HUES64 (cell line): Measurements from ENCODE around the gene ATXN1.

Source experiments
- H3K27ac ChIP-seq: 2 replicates; pipeline ENCODE4 v1.7.0; 2013; ENCODE audit warnings: low read depth, low read length, inconsistent platforms
- H3K27me3 ChIP-seq: 2 replicates; pipeline ENCODE4 v1.6.1; 2013; ENCODE audit warnings: mild to moderate bottlenecking, low read length; ENCODE audit not compliant: insufficient read depth
- H3K36me3 ChIP-seq: 2 replicates; pipeline ENCODE4 v1.6.1; 2013; ENCODE audit warnings: mild to moderate bottlenecking, low read length; ENCODE audit not compliant: insufficient read depth
- H3K4me1 ChIP-seq: 2 replicates; pipeline ENCODE4 v1.6.1; 2013; ENCODE audit warnings: mild to moderate bottlenecking, low read length, moderate library complexity; ENCODE audit not compliant: insufficient read depth
- H3K4me3 ChIP-seq: 2 replicates; pipeline ENCODE4 v1.5.1; 2013; ENCODE audit warnings: mild to moderate bottlenecking, low read length, moderate library complexity
- H3K9ac ChIP-seq: 2 replicates; pipeline ENCODE4 v1.6.1; 2013; ENCODE audit warnings: mild to moderate bottlenecking, low read depth, low read length
- H3K9me3 ChIP-seq: 2 replicates; pipeline ENCODE4 v1.6.1; 2013; ENCODE audit warnings: low read depth, low read length; ENCODE audit not compliant: insufficient read depth
- WGBS: fragments of 150-250, 120-280 bp; methylation state at CpG from one replicate; pipeline ENCODE4 v1.1.7; 2013; ENCODE audit warnings: missing lambda C conversion rate; 5-methylcytosine and 5-hydroxymethylcytosine counted together

Gene ATXN1

DNA sequence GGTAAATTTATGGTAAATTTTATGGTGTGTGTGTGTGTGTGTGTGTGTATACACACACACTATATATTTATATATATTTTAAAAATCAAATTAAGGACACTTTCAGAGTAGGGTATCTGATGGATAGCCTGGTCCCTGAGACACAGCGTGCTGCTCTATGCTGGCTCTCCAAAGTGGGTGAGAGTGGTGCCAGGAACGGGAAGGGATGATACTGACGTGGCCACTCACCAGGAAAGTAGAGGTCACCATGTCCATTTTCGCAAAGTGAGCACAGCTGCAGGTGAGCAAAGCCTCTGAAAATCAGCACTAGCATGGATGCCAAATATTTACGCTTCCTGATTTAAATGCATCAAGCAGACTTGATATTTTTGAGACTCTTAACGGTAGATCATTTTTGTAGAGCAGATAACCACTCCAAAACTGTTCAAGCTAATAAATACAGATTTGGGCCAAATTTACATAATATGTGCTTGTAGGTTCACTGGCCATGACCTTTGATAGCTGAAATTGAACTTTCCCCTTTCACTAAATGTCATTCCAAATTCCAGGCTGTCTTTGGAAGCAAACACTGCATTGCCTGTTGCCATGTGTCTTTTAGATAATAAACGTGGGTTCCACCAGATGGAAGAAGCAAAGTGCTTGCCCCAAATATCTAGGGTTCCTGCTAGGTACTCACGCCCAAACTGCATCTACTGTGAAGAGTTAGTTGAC, 116.6 kb downstream of the ATXN1 start:
- Histone ChIP-seq H3K9ac (no peak overlapping the region), H3K4me3 (no peak overlapping the region), H3K4me1 (no peaks in the 10 kb centered on the region), H3K9me3 (no peaks in the 10 kb centered on the region), H3K27me3 (no peaks in the 10 kb centered on the region), H3K27ac (no peak overlapping the region), H3K36me3 (no peaks in the 10 kb centered on the region)
- WGBS: 95% methylated on average over 8 of the region's 8 CpGs

DNA sequence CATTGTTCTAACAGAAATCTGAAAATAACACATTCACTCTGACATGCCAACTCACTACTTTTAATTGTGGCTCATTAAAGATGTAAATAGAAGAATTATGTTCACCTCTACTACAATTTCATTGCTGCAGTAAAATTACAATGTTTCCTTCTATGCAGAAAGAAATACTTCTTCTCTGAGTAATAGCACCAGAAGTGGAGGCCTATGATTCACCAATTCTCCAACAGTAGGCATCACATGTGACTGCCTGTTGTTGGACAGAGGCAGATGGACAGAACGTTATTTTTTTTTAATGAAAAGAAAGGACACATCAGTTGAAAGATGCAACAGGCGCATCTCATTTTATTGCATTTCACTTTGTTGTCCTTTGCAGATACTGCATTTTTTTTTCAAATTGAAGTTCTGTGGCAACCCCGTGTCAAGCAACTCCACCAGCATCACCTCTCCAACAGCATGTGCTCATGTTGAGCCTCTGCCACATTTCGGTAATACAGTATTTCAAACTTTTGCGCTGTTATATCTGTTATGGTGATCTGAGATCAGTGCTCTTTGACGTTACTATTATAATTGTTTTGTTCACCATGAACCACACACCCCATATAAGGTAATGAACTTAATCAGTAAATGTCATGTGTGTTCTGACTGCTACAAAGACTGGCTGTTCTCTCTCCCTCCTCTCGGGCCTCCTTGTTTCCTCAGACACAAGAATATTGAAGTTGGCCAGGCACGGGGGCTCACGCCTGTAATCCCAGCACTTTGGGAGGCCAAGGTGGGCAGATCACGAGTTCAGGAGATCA, 121.4 kb downstream of the ATXN1 start:
- Histone ChIP-seq H3K4me1 (peaks cover 15% of the 10 kb centered on the region), H3K4me3 (no peak overlapping the region), H3K27ac (no peak overlapping the region), H3K9me3 (no peaks in the 10 kb centered on the region), H3K27me3 (no peaks in the 10 kb centered on the region), H3K36me3 (no peaks in the 10 kb centered on the region), H3K9ac (no peak overlapping the region)
- WGBS: 90% methylated on average over 8 of the region's 10 CpGs

DNA sequence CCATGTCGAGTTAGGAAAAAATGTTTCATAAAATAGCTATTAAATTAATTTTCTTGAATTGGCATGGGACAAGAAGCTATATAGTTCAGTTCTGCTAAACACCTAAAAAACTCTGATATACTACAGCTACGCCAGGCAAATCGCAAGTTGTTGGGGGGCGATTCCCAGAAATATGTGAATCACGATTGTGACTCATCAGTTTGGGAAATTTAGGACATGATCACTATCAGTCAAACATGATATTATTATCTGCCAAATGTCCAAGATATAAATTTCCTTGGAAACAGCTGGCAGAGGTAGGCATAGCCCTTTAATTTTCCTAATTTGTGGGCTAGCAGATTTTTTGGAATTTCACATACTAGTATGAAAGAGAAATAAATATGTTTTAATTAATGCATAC, 123.6 kb downstream of the ATXN1 start:
- Histone ChIP-seq H3K27ac (no peak overlapping the region), H3K4me1 (peaks cover 15% of the 10 kb centered on the region), H3K9ac (no peak overlapping the region), H3K9me3 (no peaks in the 10 kb centered on the region), H3K36me3 (no peaks in the 10 kb centered on the region), H3K4me3 (no peak overlapping the region), H3K27me3 (no peaks in the 10 kb centered on the region)
- 73% methylated on average over 4 of the region's 5 CpGs for WGBS

DNA sequence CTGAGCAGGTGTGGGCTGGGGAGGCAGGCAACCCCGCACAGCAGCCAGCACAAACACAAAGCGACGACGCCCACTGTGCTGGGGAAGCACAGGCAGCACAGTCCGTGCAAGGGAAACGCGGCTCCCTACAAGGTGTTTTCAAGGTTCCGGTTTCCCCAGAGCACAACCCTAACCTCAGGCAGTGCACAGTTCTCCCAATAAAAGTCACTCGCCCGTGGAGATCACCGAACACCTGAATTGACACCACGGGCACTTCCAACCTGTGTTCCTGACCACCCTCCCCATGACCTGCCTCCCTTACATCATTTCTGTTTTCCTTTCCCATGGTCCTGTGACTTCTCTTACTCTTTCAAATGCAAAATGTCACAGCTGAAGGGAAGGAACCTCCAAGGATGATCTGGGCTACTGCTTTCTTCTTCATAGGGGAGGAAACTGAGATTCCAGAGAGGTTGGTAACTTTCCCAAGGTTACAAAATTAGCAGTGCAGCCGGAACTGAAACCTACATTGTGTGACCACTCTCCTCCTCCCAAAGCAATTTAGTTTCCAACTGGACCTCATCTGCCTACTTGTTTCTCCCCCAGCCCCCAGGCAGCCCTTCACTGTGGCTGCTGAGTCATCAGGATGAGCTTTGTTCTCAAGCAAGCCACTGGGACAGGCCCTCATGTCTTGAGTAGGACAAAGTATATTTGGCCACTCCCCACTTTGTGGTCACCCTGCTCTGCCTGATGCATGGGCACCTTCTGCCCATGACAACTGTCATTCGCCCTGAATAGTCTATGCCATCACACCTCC, 125.3 kb downstream of the ATXN1 start:
- peak overlapping the region; percentile 1; the same call in 1 of the 2 replicates for H3K9ac ChIP-seq
- WGBS: 36% methylated on average over 14 of the region's 14 CpGs
- no peaks in the 10 kb centered on the region for H3K27me3 ChIP-seq
- peaks cover 15% of the 10 kb centered on the region for H3K4me1 ChIP-seq
- no peaks in the 10 kb centered on the region for H3K36me3 ChIP-seq
- no peaks in the 10 kb centered on the region for H3K9me3 ChIP-seq
- peak overlapping the region; percentile 81 for H3K27ac ChIP-seq
- H3K4me3 ChIP-seq: no peak overlapping the region

DNA sequence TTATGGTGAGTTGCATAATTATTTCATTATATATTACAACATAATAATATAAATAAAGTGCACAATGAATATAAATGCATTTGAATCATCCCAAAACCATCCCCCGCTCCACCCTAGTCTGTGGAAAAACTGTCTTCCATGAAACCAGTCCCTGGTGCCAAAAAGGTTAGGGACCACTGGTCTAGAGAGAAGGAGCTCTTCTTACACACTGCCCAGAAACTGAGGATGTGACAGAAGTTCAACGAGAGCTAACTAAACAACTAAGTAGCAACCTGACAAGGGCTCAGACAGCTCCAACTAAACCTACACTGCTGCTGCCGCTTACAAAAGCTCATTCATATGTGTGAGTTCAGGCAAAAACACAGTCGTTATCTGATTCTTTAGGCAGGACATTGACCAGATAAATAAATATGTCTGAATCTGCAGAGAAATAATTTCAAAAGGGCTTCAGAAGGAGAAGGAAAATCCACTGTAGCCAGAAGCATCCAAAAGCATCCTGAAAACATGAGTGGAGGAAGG, 125.9 kb downstream of the ATXN1 start:
- H3K36me3 ChIP-seq: no peaks in the 10 kb centered on the region
- peak overlapping the region; percentile 81; the same call in 1 of the 2 replicates for H3K27ac ChIP-seq
- no peaks in the 10 kb centered on the region for H3K27me3 ChIP-seq
- H3K4me3 ChIP-seq: no peak overlapping the region
- H3K4me1 ChIP-seq: peaks cover 15% of the 10 kb centered on the region
- no peaks in the 10 kb centered on the region for H3K9me3 ChIP-seq
- H3K9ac ChIP-seq: no peak overlapping the region; the same call in 1 of the 2 replicates
- 83% methylated on average over 4 of the region's 4 CpGs for WGBS

DNA sequence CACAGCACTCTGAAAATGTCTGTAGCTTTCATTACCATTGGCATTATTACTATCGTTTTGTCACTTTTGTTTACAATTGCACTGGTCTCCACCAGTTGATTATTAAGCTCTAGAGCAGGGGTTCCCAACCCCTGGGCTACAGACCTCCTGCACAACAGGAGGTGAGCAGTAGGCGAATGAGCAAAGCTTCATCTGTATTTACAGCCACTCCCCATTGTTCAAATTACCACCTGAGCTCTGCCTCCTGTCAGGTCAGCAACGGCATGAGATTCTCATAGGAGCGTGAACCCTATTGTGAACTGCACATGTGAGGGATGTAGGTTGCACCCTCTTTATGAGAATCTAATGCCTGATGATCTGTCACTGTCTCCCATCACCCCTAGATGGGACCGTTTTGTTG, 126.4 kb downstream of the ATXN1 start:
- H3K36me3 ChIP-seq: no peaks in the 10 kb centered on the region
- H3K27me3 ChIP-seq: no peaks in the 10 kb centered on the region
- WGBS: 86% methylated on average over 4 of the region's 5 CpGs
- no peak overlapping the region for H3K9ac ChIP-seq
- H3K9me3 ChIP-seq: no peaks in the 10 kb centered on the region
- peaks cover 15% of the 10 kb centered on the region for H3K4me1 ChIP-seq
- no peak overlapping the region for H3K27ac ChIP-seq
- no peak overlapping the region for H3K4me3 ChIP-seq

DNA sequence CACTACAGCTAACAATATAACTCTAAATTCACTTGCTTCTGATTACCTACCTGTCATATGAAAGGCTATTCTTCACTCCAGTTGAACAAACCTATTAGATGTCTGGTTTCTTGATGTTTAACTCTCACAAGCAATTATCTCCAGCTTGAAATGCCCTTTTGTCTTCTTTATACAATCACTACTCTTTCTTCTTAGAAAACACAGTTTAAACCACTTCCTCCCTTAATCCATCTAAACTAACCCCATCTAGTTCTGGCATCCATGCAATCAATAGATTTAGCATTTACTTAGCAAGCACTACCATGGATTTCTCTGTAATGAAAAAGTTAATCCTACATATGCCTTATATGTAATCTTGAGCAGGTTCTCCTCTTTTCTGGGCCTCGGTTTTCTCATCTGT, 127.3 kb downstream of the ATXN1 start:
- Histone ChIP-seq H3K4me1 (peaks cover 15% of the 10 kb centered on the region), H3K27ac (no peak overlapping the region), H3K36me3 (no peaks in the 10 kb centered on the region), H3K4me3 (no peak overlapping the region), H3K9me3 (no peaks in the 10 kb centered on the region), H3K9ac (no peak overlapping the region), H3K27me3 (no peaks in the 10 kb centered on the region)
- WGBS: no CpG with 5 or more reads among the region's 1 CpG

DNA sequence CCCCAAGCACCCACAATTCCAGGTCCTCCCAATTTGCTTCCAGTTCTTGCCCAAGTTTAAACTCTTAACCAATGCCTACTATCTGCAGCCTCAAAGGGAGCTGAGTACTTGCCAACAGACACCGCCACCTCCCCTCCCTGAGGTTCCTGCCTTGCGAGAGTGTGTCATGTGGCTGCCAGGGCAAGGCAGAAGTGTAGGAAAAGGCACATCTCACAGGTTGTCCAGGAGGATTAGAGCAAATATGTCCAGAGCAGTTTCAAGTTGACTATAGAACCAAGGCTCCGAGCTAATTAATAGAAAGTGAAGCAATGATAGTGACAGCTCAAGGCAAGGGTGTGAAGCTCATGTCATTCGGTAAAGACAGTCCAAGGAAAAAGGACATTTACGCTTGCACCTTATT, 127.8 kb downstream of the ATXN1 start:
- H3K36me3 ChIP-seq: no peaks in the 10 kb centered on the region
- H3K9ac ChIP-seq: no peak overlapping the region
- WGBS: 92% methylated on average over 5 of the region's 5 CpGs
- no peaks in the 10 kb centered on the region for H3K27me3 ChIP-seq
- no peak overlapping the region for H3K4me3 ChIP-seq
- H3K9me3 ChIP-seq: no peaks in the 10 kb centered on the region
- H3K4me1 ChIP-seq: peaks cover 15% of the 10 kb centered on the region
- H3K27ac ChIP-seq: no peak overlapping the region

DNA sequence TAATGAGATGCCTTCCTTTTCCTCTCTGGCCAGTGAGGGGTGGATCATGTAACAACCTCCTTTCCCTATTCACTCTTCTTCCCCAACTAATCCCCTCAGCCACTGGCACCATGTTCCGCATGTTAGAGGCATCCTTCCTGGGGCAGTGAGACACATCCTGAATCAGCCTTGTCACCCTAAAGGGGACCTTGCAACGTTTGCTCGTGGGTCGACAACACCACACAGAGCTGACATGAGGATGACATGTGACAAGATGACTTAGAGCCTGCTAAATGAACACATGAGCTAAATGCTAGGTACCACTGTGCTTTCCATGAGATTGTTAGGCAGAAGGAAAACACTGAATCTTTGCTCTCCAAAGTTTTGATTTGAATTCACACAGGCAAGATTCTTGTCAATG, 129.2 kb downstream of the ATXN1 start:
- WGBS: 84% methylated on average over 4 of the region's 4 CpGs
- no peaks in the 10 kb centered on the region for H3K36me3 ChIP-seq
- H3K27me3 ChIP-seq: no peaks in the 10 kb centered on the region
- H3K4me1 ChIP-seq: peaks cover 15% of the 10 kb centered on the region
- H3K27ac ChIP-seq: no peak overlapping the region
- no peak overlapping the region for H3K9ac ChIP-seq
- no peaks in the 10 kb centered on the region for H3K9me3 ChIP-seq
- H3K4me3 ChIP-seq: no peak overlapping the region

DNA sequence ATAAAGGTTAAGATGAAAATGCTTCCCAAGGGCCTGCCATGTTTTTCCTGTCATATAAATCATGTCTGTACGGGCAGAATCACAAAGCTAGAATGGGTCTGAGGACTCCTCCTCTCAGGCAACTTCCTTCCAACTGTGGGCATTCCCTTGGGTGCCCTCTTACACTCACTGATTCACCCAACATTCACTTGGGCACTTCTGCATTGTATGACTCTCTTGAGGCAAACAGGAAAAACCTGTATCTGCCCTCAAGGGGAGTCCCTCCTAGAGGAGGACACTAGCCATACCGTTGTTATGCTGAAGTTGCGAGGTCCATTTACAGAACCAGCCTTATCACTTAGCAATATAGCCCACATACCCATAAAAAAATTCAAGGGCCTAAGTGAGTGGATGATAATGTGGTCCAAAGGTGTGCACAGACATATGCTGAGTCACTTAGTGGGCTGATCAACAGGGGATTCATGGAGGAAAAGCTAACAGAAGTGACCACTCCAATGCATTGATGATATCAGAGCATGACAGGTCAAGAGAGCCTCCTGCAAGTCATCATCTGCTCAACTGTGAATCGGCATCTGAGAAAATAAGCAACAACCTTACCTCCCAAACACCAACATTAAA, 131.1 kb downstream of the ATXN1 start:
- H3K9ac ChIP-seq: no peak overlapping the region
- no peaks in the 10 kb centered on the region for H3K36me3 ChIP-seq
- no peaks in the 10 kb centered on the region for H3K27me3 ChIP-seq
- no peaks in the 10 kb centered on the region for H3K4me1 ChIP-seq
- H3K4me3 ChIP-seq: no peak overlapping the region
- H3K9me3 ChIP-seq: no peaks in the 10 kb centered on the region
- WGBS: 98% methylated on average over 4 of the region's 4 CpGs
- no peak overlapping the region for H3K27ac ChIP-seq
